ENCODE results near the gene RMND1.
A peak's percentile ranks its signal among the peaks of the same experiment; 100 is the strongest.

Gene RMND1

GRCh38 chr6:151451950-151452749 lies at the start of gene RMND1:
TSS of gene RMND1 (minus strand) at chr6:151452126. CDS start at chr6:151445811, 6,315 bp downstream.
- Histone ChIP-seq H3K36me3 (ENCODE audit: control insufficient read depth, insufficient read depth, low read length) (no peaks in the 10 kb centered on the region), H3K27me3 (ENCODE audit: control insufficient read depth, insufficient read depth, low read length) (no peaks in the 10 kb centered on the region), H3K4me1 (ENCODE audit: control insufficient read depth, insufficient read depth, low read length) (peaks cover 11% of the 10 kb centered on the region), H3K27ac (ENCODE audit: low read depth, low read length) (peak within 1 kb of the TSS; percentile 88), H3K9ac (ENCODE audit: low read length) (peak within 1 kb of the TSS; percentile 78), H3K4me3 (ENCODE audit: low read length) (peak within 1 kb of the TSS; percentile 97)

- no peaks in the 10 kb centered on the region for H3K36me3 ChIP-seq (ENCODE audit: control insufficient read depth, insufficient read depth, low read length)
- H3K9ac ChIP-seq (ENCODE audit: low read length), result no peak overlapping the region
- H3K27ac ChIP-seq (ENCODE audit: low read depth, low read length), result no peak overlapping the region
These were observed 47.6 kb upstream of the RMND1 start for GRCh38 chr6:151499551-151499950.

GRCh38 chr6:151498327-151498726 lies 46.4 kb upstream of the RMND1 start:
- Histone ChIP-seq H3K27ac (ENCODE audit: low read depth, low read length) (no peak overlapping the region), H3K9ac (ENCODE audit: low read length) (no peak overlapping the region), H3K4me1 (ENCODE audit: control insufficient read depth, insufficient read depth, low read length) (no peaks in the 10 kb centered on the region), H3K36me3 (ENCODE audit: control insufficient read depth, insufficient read depth, low read length) (no peaks in the 10 kb centered on the region), H3K27me3 (ENCODE audit: control insufficient read depth, insufficient read depth, low read length) (peaks cover 7% of the 10 kb centered on the region), H3K4me3 (ENCODE audit: low read length) (no peak overlapping the region)

More at GRCh38 chr6:151499551-151499950, 47.6 kb upstream of the RMND1 start:
- Histone ChIP-seq H3K4me1 (ENCODE audit: control insufficient read depth, insufficient read depth, low read length) (no peaks in the 10 kb centered on the region), H3K4me3 (ENCODE audit: low read length) (no peak overlapping the region), H3K27me3 (ENCODE audit: control insufficient read depth, insufficient read depth, low read length) (peaks cover 3% of the 10 kb centered on the region)

GRCh38 chr6:151497905-151498304 lies 46.0 kb upstream of the RMND1 start:
- H3K27me3 ChIP-seq (ENCODE audit: control insufficient read depth, insufficient read depth, low read length), result peaks cover 7% of the 10 kb centered on the region

GRCh38 chr6:151495380-151495779 lies 43.5 kb upstream of the RMND1 start:
- Histone ChIP-seq H3K27ac (ENCODE audit: low read depth, low read length) (no peak overlapping the region), H3K4me3 (ENCODE audit: low read length) (no peak overlapping the region), H3K36me3 (ENCODE audit: control insufficient read depth, insufficient read depth, low read length) (no peaks in the 10 kb centered on the region), H3K4me1 (ENCODE audit: control insufficient read depth, insufficient read depth, low read length) (no peaks in the 10 kb centered on the region), H3K9ac (ENCODE audit: low read length) (no peak overlapping the region), H3K27me3 (ENCODE audit: control insufficient read depth, insufficient read depth, low read length) (peaks cover 7% of the 10 kb centered on the region)

More at GRCh38 chr6:151497905-151498304, 46.0 kb upstream of the RMND1 start:
- no peak overlapping the region for H3K4me3 ChIP-seq (ENCODE audit: low read length)
- no peak overlapping the region for H3K9ac ChIP-seq (ENCODE audit: low read length)
- H3K4me1 ChIP-seq (ENCODE audit: control insufficient read depth, insufficient read depth, low read length), result no peaks in the 10 kb centered on the region
- H3K27ac ChIP-seq (ENCODE audit: low read depth, low read length), result no peak overlapping the region
- H3K36me3 ChIP-seq (ENCODE audit: control insufficient read depth, insufficient read depth, low read length), result no peaks in the 10 kb centered on the region

GRCh38 chr6:151494936-151495320 lies 43.0 kb upstream of the RMND1 start:
- Histone ChIP-seq H3K27ac (ENCODE audit: low read depth, low read length) (no peak overlapping the region), H3K9ac (ENCODE audit: low read length) (no peak overlapping the region), H3K4me3 (ENCODE audit: low read length) (peak overlapping the region; percentile 58), H3K36me3 (ENCODE audit: control insufficient read depth, insufficient read depth, low read length) (no peaks in the 10 kb centered on the region), H3K4me1 (ENCODE audit: control insufficient read depth, insufficient read depth, low read length) (no peaks in the 10 kb centered on the region), H3K27me3 (ENCODE audit: control insufficient read depth, insufficient read depth, low read length) (peaks cover 7% of the 10 kb centered on the region)

GRCh38 chr6:151494235-151494935 lies 42.5 kb upstream of the RMND1 start:
- Histone ChIP-seq H3K9ac (ENCODE audit: low read length) (no peak overlapping the region), H3K36me3 (ENCODE audit: control insufficient read depth, insufficient read depth, low read length) (no peaks in the 10 kb centered on the region), H3K4me3 (ENCODE audit: low read length) (peak overlapping the region; percentile 58), H3K27ac (ENCODE audit: low read depth, low read length) (no peak overlapping the region), H3K4me1 (ENCODE audit: control insufficient read depth, insufficient read depth, low read length) (no peaks in the 10 kb centered on the region), H3K27me3 (ENCODE audit: control insufficient read depth, insufficient read depth, low read length) (peaks cover 7% of the 10 kb centered on the region)

GRCh38 chr6:151493804-151494234 lies 41.9 kb upstream of the RMND1 start, which contains the start of gene CCDC170:
TSS of gene CCDC170 (plus strand) at chr6:151494017. CDS start at chr6:151494129, 112 bp downstream.
- no peak within 1 kb of the TSS for H3K9ac ChIP-seq (ENCODE audit: low read length)

GRCh38 chr6:151493161-151493803 lies 41.4 kb upstream of the RMND1 start:
- H3K4me1 ChIP-seq (ENCODE audit: control insufficient read depth, insufficient read depth, low read length), result no peaks in the 10 kb centered on the region
- no peak overlapping the region for H3K27ac ChIP-seq (ENCODE audit: low read depth, low read length)
- H3K36me3 ChIP-seq (ENCODE audit: control insufficient read depth, insufficient read depth, low read length), result no peaks in the 10 kb centered on the region
- peaks cover 7% of the 10 kb centered on the region for H3K27me3 ChIP-seq (ENCODE audit: control insufficient read depth, insufficient read depth, low read length)
- H3K4me3 ChIP-seq (ENCODE audit: low read length), result peak overlapping the region; percentile 58
- H3K9ac ChIP-seq (ENCODE audit: low read length), result no peak overlapping the region

More at GRCh38 chr6:151493804-151494234, 41.9 kb upstream of the RMND1 start, which contains the start of gene CCDC170:
- Histone ChIP-seq H3K36me3 (ENCODE audit: control insufficient read depth, insufficient read depth, low read length) (no peaks in the 10 kb centered on the region), H3K27ac (ENCODE audit: low read depth, low read length) (no peak within 1 kb of the TSS), H3K27me3 (ENCODE audit: control insufficient read depth, insufficient read depth, low read length) (peaks cover 7% of the 10 kb centered on the region), H3K4me3 (ENCODE audit: low read length) (peak within 1 kb of the TSS; percentile 58), H3K4me1 (ENCODE audit: control insufficient read depth, insufficient read depth, low read length) (no peaks in the 10 kb centered on the region)

GRCh38 chr6:151490996-151491395 lies 39.1 kb upstream of the RMND1 start:
- H3K4me1 ChIP-seq (ENCODE audit: control insufficient read depth, insufficient read depth, low read length), result no peaks in the 10 kb centered on the region
- no peak overlapping the region for H3K9ac ChIP-seq (ENCODE audit: low read length)
- H3K27me3 ChIP-seq (ENCODE audit: control insufficient read depth, insufficient read depth, low read length), result peaks cover 7% of the 10 kb centered on the region
- no peak overlapping the region for H3K4me3 ChIP-seq (ENCODE audit: low read length)
- H3K27ac ChIP-seq (ENCODE audit: low read depth, low read length), result no peak overlapping the region
- H3K36me3 ChIP-seq (ENCODE audit: control insufficient read depth, insufficient read depth, low read length), result no peaks in the 10 kb centered on the region

GRCh38 chr6:151488226-151488625 lies 36.3 kb upstream of the RMND1 start:
- Histone ChIP-seq H3K36me3 (ENCODE audit: control insufficient read depth, insufficient read depth, low read length) (no peaks in the 10 kb centered on the region), H3K27me3 (ENCODE audit: control insufficient read depth, insufficient read depth, low read length) (no peaks in the 10 kb centered on the region), H3K27ac (ENCODE audit: low read depth, low read length) (no peak overlapping the region), H3K4me1 (ENCODE audit: control insufficient read depth, insufficient read depth, low read length) (no peaks in the 10 kb centered on the region), H3K4me3 (ENCODE audit: low read length) (no peak overlapping the region), H3K9ac (ENCODE audit: low read length) (no peak overlapping the region)

- Histone ChIP-seq H3K9ac (ENCODE audit: low read length) (no peak overlapping the region), H3K27me3 (ENCODE audit: control insufficient read depth, insufficient read depth, low read length) (no peaks in the 10 kb centered on the region), H3K27ac (ENCODE audit: low read depth, low read length) (no peak overlapping the region), H3K4me3 (ENCODE audit: low read length) (no peak overlapping the region), H3K4me1 (ENCODE audit: control insufficient read depth, insufficient read depth, low read length) (no peaks in the 10 kb centered on the region), H3K36me3 (ENCODE audit: control insufficient read depth, insufficient read depth, low read length) (no peaks in the 10 kb centered on the region)
These were observed 32.1 kb upstream of the RMND1 start for GRCh38 chr6:151483994-151484393.

Measured in rectal smooth muscle tissue (tissue), 1 donor.